ENCODE results near the gene C14orf119. TPM values are rescaled to one million over a fixed set of nuclear protein-coding genes. Genes with fewer than 3 reads are reported as not detected.

The C14orf119 gene
- total RNA-seq, 4 donors from 2014 or later: 9.5 to 28.8 (median 13.8) TPM

GRCh38 chr14:23066855-23067744, 28.2 kb upstream of the C14orf119 start:
- DNase-seq (no peak), ATAC-seq (no peak)
- H3K27me3 ChIP-seq: no peaks in the 10 kb centered on the region
- H3K4me1 ChIP-seq: peaks cover 17 to 29% of the 10 kb centered on the region in 2 donors
- peak overlapping the region in 1 of 4 donors; percentile 35 for H3K27ac ChIP-seq
- intact Hi-C loops (cut with DNase I; ENCODE audit: low total_unique reads): no loop called here
- H3K9me3 ChIP-seq: no peaks in the 10 kb centered on the region
- in situ Hi-C loops (cut with MboI; ENCODE audit: low sequenced_read_pairs in 4 of 4): no loop called here
- H3K4me3 ChIP-seq: no peak overlapping the region
- peaks cover 3 to 68% of the 10 kb centered on the region in 2 donors for H3K36me3 ChIP-seq
- TF ChIP-seq CTCF (IDR thresholded peaks at IDR 0.05 in 4 of 5, conservative IDR thresholded peaks at IDR 0.05 in 1 of 5): no peak
- TF ChIP-seq POLR2A (IDR thresholded peaks at IDR 0.05): no peak

GRCh38 chr14:23067847-23068788, 27.2 kb upstream of the C14orf119 start:
- no peak for TF ChIP-seq CTCF (IDR thresholded peaks at IDR 0.05 in 4 of 5, conservative IDR thresholded peaks at IDR 0.05 in 1 of 5)
- TF ChIP-seq POLR2A (IDR thresholded peaks at IDR 0.05): no peak
- no peaks in the 10 kb centered on the region for H3K27me3 ChIP-seq
- H3K36me3 ChIP-seq: peaks cover under 1 to 68% of the 10 kb centered on the region in 2 donors
- no peaks in the 10 kb centered on the region for H3K9me3 ChIP-seq
- ATAC-seq (no peak), DNase-seq (no peak)
- H3K27ac ChIP-seq: peak overlapping the region in 3 of 4 donors; percentile 19 to 90 (median 88)
- H3K4me3 ChIP-seq: no peak overlapping the region
- in situ Hi-C loops (cut with MboI; ENCODE audit: low sequenced_read_pairs in 4 of 4) (no loop called here), intact Hi-C loops (cut with DNase I; ENCODE audit: low total_unique reads) (no loop called here)
- H3K4me1 ChIP-seq: peaks cover 25 to 32% of the 10 kb centered on the region in 2 donors

- peak; percentile 84 to 87 for ATAC-seq
- H3K4me3 ChIP-seq: no peak overlapping the region
- DNase-seq: peak; percentile 69 to 82
Measured at GRCh38 chr14:23068789-23069412, 26.4 kb upstream of the C14orf119 start.

More at GRCh38 chr14:23068789-23069412, 26.4 kb upstream of the C14orf119 start:
- H3K27me3 ChIP-seq: no peaks in the 10 kb centered on the region
- TF ChIP-seq CTCF (IDR thresholded peaks at IDR 0.05 in 4 of 5, conservative IDR thresholded peaks at IDR 0.05 in 1 of 5) (peak; percentile 88 to 97 (median 95)), POLR2A (IDR thresholded peaks at IDR 0.05) (no peak)
- in situ Hi-C loops (cut with MboI; ENCODE audit: low sequenced_read_pairs in 4 of 4): no loop called here
- peaks cover 0 to 64% of the 10 kb centered on the region in 2 donors for H3K36me3 ChIP-seq
- H3K27ac ChIP-seq: peak overlapping the region; percentile 45 to 95 (median 89)
- H3K4me1 ChIP-seq: peaks cover 25 to 32% of the 10 kb centered on the region in 2 donors
- intact Hi-C loops (cut with DNase I; ENCODE audit: low total_unique reads): no loop called here
- no peaks in the 10 kb centered on the region for H3K9me3 ChIP-seq

Data from gastrocnemius medialis (tissue), 4 donors.